Keratinocyte (primary cell): ENCODE results near the gene EHMT1.

Experiments
- EZH2 ChIP-seq: IDR thresholded peaks from one replicate; pipeline ENCODE4 v1.6.1; 2012; ENCODE audit warnings: inconsistent platforms, mild to moderate bottlenecking, low read length, moderate library complexity
- TF ChIP-seq, protein P1 (sequence below), 3 experiments: IDR thresholded peaks in 1 of 3; conservative IDR thresholded peaks in 1 of 3; optimal IDR thresholded peaks in 1 of 3; 2 replicates in 2 of 3; 3 replicates in 1 of 3; pipeline versions ENCODE3 to v1.5.1; 2011; ENCODE audit warnings: low read length in 3 of 3, mild to moderate bottlenecking in 3 of 3, moderate library complexity in 2 of 3, control low read depth in 1 of 3, inconsistent platforms in 1 of 3; ENCODE audit not compliant: insufficient read depth in 2 of 3; ENCODE audit errors: extremely low read depth in 1 of 3

DNA sequence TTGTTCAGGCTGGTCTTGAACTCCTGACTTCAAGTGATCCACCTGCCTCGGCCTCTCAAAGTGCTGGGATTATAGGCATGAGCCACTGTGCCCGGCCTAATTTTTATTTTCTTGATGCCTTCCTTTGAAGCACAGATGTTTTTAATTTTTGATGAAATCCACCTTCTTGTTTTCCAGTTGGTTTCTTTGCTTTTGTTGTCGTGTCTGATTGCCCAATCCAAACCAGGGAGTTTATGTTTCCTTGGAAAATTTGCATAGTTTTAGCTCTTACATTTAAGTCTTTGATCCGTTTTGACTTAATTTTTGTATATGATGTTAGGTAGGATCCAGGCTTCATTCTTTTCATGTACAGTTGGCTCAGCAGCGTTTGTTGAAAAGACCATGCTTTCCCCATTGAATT is 15.2 kb downstream of the EHMT1 start:
- TF ChIP-seq, protein P1, sequence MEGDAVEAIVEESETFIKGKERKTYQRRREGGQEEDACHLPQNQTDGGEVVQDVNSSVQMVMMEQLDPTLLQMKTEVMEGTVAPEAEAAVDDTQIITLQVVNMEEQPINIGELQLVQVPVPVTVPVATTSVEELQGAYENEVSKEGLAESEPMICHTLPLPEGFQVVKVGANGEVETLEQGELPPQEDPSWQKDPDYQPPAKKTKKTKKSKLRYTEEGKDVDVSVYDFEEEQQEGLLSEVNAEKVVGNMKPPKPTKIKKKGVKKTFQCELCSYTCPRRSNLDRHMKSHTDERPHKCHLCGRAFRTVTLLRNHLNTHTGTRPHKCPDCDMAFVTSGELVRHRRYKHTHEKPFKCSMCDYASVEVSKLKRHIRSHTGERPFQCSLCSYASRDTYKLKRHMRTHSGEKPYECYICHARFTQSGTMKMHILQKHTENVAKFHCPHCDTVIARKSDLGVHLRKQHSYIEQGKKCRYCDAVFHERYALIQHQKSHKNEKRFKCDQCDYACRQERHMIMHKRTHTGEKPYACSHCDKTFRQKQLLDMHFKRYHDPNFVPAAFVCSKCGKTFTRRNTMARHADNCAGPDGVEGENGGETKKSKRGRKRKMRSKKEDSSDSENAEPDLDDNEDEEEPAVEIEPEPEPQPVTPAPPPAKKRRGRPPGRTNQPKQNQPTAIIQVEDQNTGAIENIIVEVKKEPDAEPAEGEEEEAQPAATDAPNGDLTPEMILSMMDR (optimal IDR thresholded peaks at IDR 0.05 in 1 of 3, IDR thresholded peaks at IDR 0.05 in 1 of 3, conservative IDR thresholded peaks at IDR 0.05 in 1 of 3; ENCODE audit: extremely low read depth in 1 of 3, insufficient read depth in 2 of 3, low read length in 3 of 3): no peak
- no peak for TF ChIP-seq EZH2
